T-cell (primary cell): ENCODE data around the gene ZNF333. TPM values are rescaled to one million over a fixed set of nuclear protein-coding genes. Genes with fewer than 3 reads are reported as not detected.
A peak's percentile ranks its signal among the peaks of the same experiment; 100 is the strongest.
"Not testable (repeated sequence)": the region's sequence is repeated elsewhere in the genome, so short reads cannot be mapped to it uniquely, and the experiment has no call there.

Experiments used
- ATAC-seq, 4 experiments: fragments of 200-7000 bp in 3 of 4; fragments of 150-1000 bp in 1 of 4; cut with Tn5 transposase; replicated peaks in 1 of 4; 1 replicate in 3 of 4; 2 replicates in 1 of 4; pipeline ENCODE4 v1.10.0; 2021; ENCODE audit warnings: moderate library complexity in 3 of 4, mild to moderate bottlenecking in 2 of 4, moderate number of reproducible peaks in 1 of 4
- CTCF ChIA-PET, 2 donors: fragments of 300-600 bp; sonication (Branson Sonifier 250); formaldehyde crosslinking; loops; one replicate each; lab custom pipeline; 2022; ENCODE audit warnings: antibody characterized with exemption in 2 of 2; lab: Charles Lee
- POLR2A ChIA-PET, 2 donors: fragments of 300-600 bp; sonication (Branson Sonifier 250); formaldehyde crosslinking; loops; one replicate each; lab custom pipeline; 2022; ENCODE audit warnings: antibody characterized with exemption in 2 of 2; lab: Charles Lee
- DNase-seq, 35 experiments: peaks; one replicate each; pipeline versions ENCODE4 v3.0.0 to v3.0.0-alpha.2; 2013 to 2023
- H3K27ac ChIP-seq: one replicate; pipeline ENCODE4 v1.5.1; 2013; ENCODE audit warnings: low read length
- H3K27me3 ChIP-seq, 2 experiments: replicated peaks in 1 of 2; 1 replicate in 1 of 2; 2 replicates in 1 of 2; pipeline versions ENCODE4 v1.6.1 to v1.7.0; 2013; ENCODE audit warnings: low read length in 1 of 2, mixed read lengths in 1 of 2; ENCODE audit not compliant: control insufficient read depth in 2 of 2, insufficient read depth in 2 of 2; ENCODE audit errors: extremely low read depth in 1 of 2
- H3K36me3 ChIP-seq, 2 donors: 1 replicate in 1 of 2; 2 replicates in 1 of 2; pipeline versions ENCODE4 v1.6.1 to v1.7.0; 2013; ENCODE audit warnings: low read length in 1 of 2; ENCODE audit not compliant: control insufficient read depth in 2 of 2, insufficient read depth in 1 of 2; ENCODE audit errors: extremely low read depth in 1 of 2
- H3K4me1 ChIP-seq, 2 experiments: 1 replicate in 1 of 2; 2 replicates in 1 of 2; pipeline versions ENCODE4 v1.6.1 to v1.7.0; 2013; ENCODE audit warnings: low read length in 2 of 2, mixed read lengths in 1 of 2; ENCODE audit not compliant: insufficient read depth in 2 of 2, control insufficient read depth in 1 of 2; ENCODE audit errors: extremely low read depth in 1 of 2
- H3K4me3 ChIP-seq, 2 donors: 1 replicate in 1 of 2; 2 replicates in 1 of 2; pipeline versions ENCODE4 v1.5.1 to v1.7.0; 2013; ENCODE audit warnings: mild to moderate bottlenecking in 2 of 2, low read length in 1 of 2, moderate library complexity in 1 of 2; ENCODE audit not compliant: control insufficient read depth in 1 of 2; ENCODE audit errors: extremely low read depth in 1 of 2
- H3K9me3 ChIP-seq: 2 replicates; pipeline ENCODE4 v1.7.0; 2013
- H3K27ac Mint-ChIP-seq, 2 donors: one replicate each; pipeline ENCODE4 v1.8.0; 2020 to 2021; ENCODE audit warnings: mild to moderate bottlenecking in 2 of 2, mixed read lengths in 2 of 2
- H3K27me3 Mint-ChIP-seq, 2 donors: one replicate each; pipeline ENCODE4 v1.8.0; 2021 to 2022; ENCODE audit warnings: mixed read lengths in 2 of 2
- H3K36me3 Mint-ChIP-seq: one replicate; pipeline ENCODE4 v1.8.0; 2021; ENCODE audit warnings: mixed read lengths
- H3K4me1 Mint-ChIP-seq, 3 donors: one replicate each; pipeline ENCODE4 v1.8.0; 2020 to 2022; ENCODE audit warnings: mixed read lengths in 3 of 3, mild to moderate bottlenecking in 1 of 3
- H3K4me3 Mint-ChIP-seq, 3 donors: one replicate each; pipeline ENCODE4 v1.8.0; 2020 to 2022; ENCODE audit warnings: mild to moderate bottlenecking in 3 of 3, mixed read lengths in 3 of 3, moderate library complexity in 3 of 3
- H3K9me3 Mint-ChIP-seq, 3 donors: one replicate each; pipeline ENCODE4 v1.8.0; 2020 to 2022; ENCODE audit warnings: mixed read lengths in 3 of 3
- WGBS: methylation state at CpG from one replicate; pipeline ENCODE4 v1.1.5; 2013; ENCODE audit warnings: missing lambda C conversion rate; ENCODE audit not compliant: insufficient coverage; 5-methylcytosine and 5-hydroxymethylcytosine counted together
- total RNA-seq, 35 experiments: library from RNA in 6 of 35; stranded (reverse) in 6 of 35; fragments of 120-200 nt in 1 of 35; gene quantifications; one replicate each; pipeline versions ENCODE4 v1.2.1 to v1.2.4 and lab custom pipeline; 2013 to 2026

Gene ZNF333
- total RNA-seq, 5 donors from 2014 or later (not counting 1 experiment from before 2014, with no cell fraction given): 20.5 to 39.0 (median 30.4) TPM

DNA sequence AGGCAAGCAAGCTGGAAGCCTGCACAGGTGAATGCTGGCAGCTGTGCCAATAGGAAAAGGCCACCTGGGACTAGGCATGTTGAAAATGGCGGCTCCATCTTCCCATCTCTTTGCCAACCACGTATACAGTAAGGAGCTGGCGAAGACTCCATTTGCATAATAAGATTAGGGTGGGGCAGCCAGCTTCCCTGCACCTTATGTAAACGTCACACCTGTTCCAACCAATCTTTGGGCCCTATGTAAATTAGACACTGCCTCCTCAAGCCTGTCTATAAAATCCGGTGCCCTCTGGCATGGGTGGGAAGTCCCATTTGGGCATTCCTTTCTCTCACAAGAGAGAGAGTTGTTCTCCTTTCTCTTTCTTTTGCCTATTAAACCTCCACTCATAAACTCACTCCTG, 71.8 kb downstream of the ZNF333 start:
- POLR2A ChIA-PET: no interaction called here
- peaks cover 0 to 17% of the 10 kb centered on the region in 2 experiments for H3K27me3 ChIP-seq
- no peaks in the 10 kb centered on the region for H3K36me3 ChIP-seq
- no peak for DNase-seq
- H3K4me1 ChIP-seq: no peaks in the 10 kb centered on the region
- H3K9me3 Mint-ChIP-seq: no peaks in the 10 kb centered on the region
- H3K4me3 ChIP-seq: no peak overlapping the region
- H3K27ac Mint-ChIP-seq: no peak overlapping the region
- no peaks in the 10 kb centered on the region for H3K36me3 Mint-ChIP-seq
- no peak overlapping the region for H3K27ac ChIP-seq
- H3K9me3 ChIP-seq: no peaks in the 10 kb centered on the region
- CTCF ChIA-PET: no interaction called here
- H3K4me3 Mint-ChIP-seq: no peak overlapping the region
- no peak for ATAC-seq
- H3K4me1 Mint-ChIP-seq: no peaks in the 10 kb centered on the region
- H3K27me3 Mint-ChIP-seq: peaks cover 14 to 16% of the 10 kb centered on the region in 2 donors
- WGBS: no CpG with 5 or more reads among the region's 5 CpGs

DNA sequence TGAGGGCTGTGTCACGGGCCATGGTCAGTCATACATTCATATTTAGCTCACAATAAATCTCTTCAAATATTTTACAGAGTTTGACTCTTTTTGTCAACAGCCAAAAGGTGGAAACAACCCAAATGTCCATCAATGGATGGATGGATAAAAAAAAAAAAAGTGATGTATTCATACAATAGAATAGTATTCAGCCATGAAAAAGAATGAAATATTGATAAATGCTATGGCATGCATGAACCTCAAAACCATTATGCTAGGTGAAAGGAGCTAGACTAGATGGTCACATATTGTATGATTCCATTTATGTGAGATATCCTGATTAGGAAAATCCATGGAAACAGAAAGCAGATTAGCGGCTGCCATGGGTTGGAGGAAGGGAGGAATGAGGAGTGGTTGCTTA, 72.3 kb downstream of the ZNF333 start:
- H3K4me3 Mint-ChIP-seq: no peak overlapping the region
- CTCF ChIA-PET: no interaction called here
- H3K4me3 ChIP-seq: no peak overlapping the region
- POLR2A ChIA-PET: no interaction called here
- peaks cover 0 to 17% of the 10 kb centered on the region in 2 experiments for H3K27me3 ChIP-seq
- H3K27ac Mint-ChIP-seq: no peak overlapping the region
- no peaks in the 10 kb centered on the region for H3K36me3 ChIP-seq
- H3K36me3 Mint-ChIP-seq: no peaks in the 10 kb centered on the region
- H3K4me1 ChIP-seq: no peaks in the 10 kb centered on the region
- no peak for DNase-seq
- no peaks in the 10 kb centered on the region for H3K4me1 Mint-ChIP-seq
- no peak for ATAC-seq
- no peaks in the 10 kb centered on the region for H3K9me3 Mint-ChIP-seq
- WGBS: 100% methylated on average over 1 of the region's 2 CpGs
- H3K27me3 Mint-ChIP-seq: peaks cover 14 to 16% of the 10 kb centered on the region in 2 donors
- no peaks in the 10 kb centered on the region for H3K9me3 ChIP-seq
- no peak overlapping the region for H3K27ac ChIP-seq

DNA sequence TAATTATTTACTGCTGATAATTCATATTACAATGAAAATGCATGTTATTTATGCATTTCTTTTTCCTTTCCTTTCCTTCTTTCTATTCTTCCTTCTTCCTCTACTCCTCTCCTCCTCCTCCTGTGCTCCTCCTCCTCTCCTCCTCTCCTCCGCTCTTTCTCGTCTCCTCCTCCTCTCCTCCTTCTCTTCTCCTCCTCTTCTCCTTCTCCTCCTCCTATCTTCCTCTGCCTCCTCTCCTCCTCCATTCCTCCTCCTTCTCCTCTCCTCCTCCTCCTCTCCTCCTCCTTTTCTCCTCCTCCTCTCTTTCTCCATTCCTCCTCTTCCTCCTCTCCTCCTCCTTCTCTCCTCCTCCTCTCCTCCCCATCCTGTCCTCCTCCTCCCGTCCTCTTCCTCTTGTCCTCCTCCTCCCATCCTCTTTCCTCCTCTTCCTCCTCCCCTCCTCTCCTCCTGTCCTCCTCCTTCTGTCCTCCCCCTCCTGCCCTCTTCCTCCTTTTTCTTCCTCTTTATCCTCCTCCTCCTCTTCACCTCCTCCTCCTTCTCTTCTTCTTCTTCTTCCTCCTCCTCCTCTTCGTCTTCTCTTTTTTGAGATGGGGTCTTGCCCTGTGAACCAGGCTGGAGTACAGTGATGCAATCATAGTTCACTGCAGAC, 73.8 kb downstream of the ZNF333 start:
- no peak overlapping the region for H3K27ac Mint-ChIP-seq
- DNase-seq: no peak
- H3K4me3 ChIP-seq: no peak overlapping the region
- H3K36me3 Mint-ChIP-seq: no peaks in the 10 kb centered on the region
- no peaks in the 10 kb centered on the region for H3K36me3 ChIP-seq
- peaks cover 0 to 29% of the 10 kb centered on the region in 2 experiments for H3K27me3 ChIP-seq
- H3K4me3 Mint-ChIP-seq: no peak overlapping the region
- POLR2A ChIA-PET: interaction anchor here in 1 of 2 donors (0.6 kb wide), 1 partner anchor 139 kb away, joined by 3 read pairs; no protein-coding TSS in a partner anchor
- no peaks in the 10 kb centered on the region for H3K9me3 Mint-ChIP-seq
- 80% methylated on average over 3 of the region's 4 CpGs for WGBS
- CTCF ChIA-PET: no interaction called here
- ATAC-seq: no peak
- H3K9me3 ChIP-seq: no peaks in the 10 kb centered on the region
- peaks cover 14 to 24% of the 10 kb centered on the region in 2 donors for H3K27me3 Mint-ChIP-seq
- H3K4me1 ChIP-seq: no peaks in the 10 kb centered on the region
- H3K27ac ChIP-seq: no peak overlapping the region
- H3K4me1 Mint-ChIP-seq: no peaks in the 10 kb centered on the region

DNA sequence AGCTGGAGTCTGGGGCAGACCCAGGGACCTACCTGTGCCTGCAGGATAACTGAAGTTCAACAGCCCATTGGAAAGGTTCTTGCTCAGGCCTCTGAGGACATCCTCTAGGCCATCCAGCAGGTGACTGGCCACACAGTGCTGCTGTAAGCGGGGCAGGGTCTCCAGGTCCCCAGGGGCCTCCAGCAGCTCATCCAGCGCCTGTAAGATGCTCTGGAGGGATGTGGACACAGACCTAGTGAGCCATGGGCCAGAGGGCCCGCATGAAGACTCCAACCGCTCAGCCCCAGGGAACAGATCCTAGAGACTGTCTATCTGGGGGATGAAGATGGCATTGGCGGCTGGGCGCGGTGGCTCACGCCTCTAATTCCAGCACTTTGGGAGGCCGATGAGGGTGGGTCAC, 74.6 kb downstream of the ZNF333 start:
- ChIA-PET POLR2A (interaction anchor here in 1 of 2 donors (0.6 kb wide), 1 partner anchor 140 kb away, joined by 3 read pairs; no protein-coding TSS in a partner anchor), CTCF (no interaction called here)
- 87% methylated on average over 9 of the region's 9 CpGs for WGBS
- Mint-ChIP-seq H3K9me3 (no peaks in the 10 kb centered on the region), H3K4me3 (no peak overlapping the region), H3K36me3 (no peaks in the 10 kb centered on the region), H3K27me3 (peaks cover 14 to 26% of the 10 kb centered on the region in 2 donors), H3K27ac (no peak overlapping the region), H3K4me1 (no peaks in the 10 kb centered on the region)
- Histone ChIP-seq H3K36me3 (no peaks in the 10 kb centered on the region), H3K9me3 (no peaks in the 10 kb centered on the region), H3K4me3 (no peak overlapping the region), H3K27ac (no peak overlapping the region), H3K4me1 (no peaks in the 10 kb centered on the region), H3K27me3 (peaks cover 0 to 34% of the 10 kb centered on the region in 2 experiments)
- ATAC-seq (no peak), DNase-seq (no peak)

DNA sequence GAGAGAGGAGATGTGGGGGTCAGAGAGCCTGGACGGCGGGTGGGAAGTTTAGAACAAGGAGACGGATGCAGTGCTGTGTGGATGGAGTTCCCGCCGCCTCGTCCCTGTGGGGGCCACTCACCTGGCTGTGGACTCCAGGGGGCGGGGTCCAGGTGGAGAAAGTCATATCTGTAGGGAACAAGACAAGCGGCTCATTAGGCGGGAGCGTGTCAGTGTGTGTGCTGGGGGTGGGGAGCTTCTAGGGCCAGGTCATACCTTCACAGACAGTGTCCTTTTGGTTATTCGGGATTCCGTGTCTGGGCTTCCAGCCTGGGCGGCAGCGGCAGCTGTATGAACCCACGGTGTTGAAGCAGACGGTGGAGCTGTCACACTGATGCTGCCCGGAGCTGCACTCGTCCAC, 75.6 kb downstream of the ZNF333 start:
- CTCF ChIA-PET, H3K9me3 ChIP-seq, DNase-seq, H3K4me3 Mint-ChIP-seq, H3K36me3 ChIP-seq, H3K27ac ChIP-seq, H3K36me3 Mint-ChIP-seq, H3K27ac Mint-ChIP-seq, H3K4me3 ChIP-seq, H3K4me1 Mint-ChIP-seq, H3K4me1 ChIP-seq, H3K9me3 Mint-ChIP-seq: not testable (repeated sequence)
- peak in 1 of 4 experiments; percentile 65 for ATAC-seq
- H3K27me3 ChIP-seq: peaks cover 0 to 36% of the 10 kb centered on the region in 2 experiments
- peaks cover 14 to 26% of the 10 kb centered on the region in 2 donors for H3K27me3 Mint-ChIP-seq
- POLR2A ChIA-PET: interaction anchor here in 1 of 2 donors (0.7 kb wide), 1 partner anchor 367 kb away, joined by 8 read pairs; no protein-coding TSS in a partner anchor
- WGBS: no CpG with 5 or more reads among the region's 18 CpGs

DNA sequence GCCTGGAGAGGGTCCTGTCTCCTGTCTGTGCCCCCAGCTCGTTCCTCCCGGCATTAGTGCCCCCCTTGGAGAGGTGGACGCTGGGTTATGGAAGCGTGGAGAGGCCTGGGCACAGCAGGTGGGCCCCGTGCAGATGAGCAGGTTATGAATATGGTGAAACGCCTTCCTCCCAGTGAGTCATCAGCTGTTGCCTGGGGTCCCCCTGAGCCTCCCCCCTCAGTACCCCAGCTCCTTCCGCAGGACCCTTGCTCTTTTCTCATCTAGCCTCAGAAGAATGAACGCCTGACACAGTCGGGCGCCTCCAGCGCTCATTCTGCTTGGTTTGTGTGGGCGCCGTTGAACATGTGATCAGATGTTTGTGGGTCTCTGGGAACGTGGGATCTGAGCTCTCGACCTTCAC, 76.0 kb downstream of the ZNF333 start:
- DNase-seq, H3K27ac ChIP-seq, H3K27ac Mint-ChIP-seq, H3K4me1 Mint-ChIP-seq, H3K9me3 Mint-ChIP-seq, H3K4me3 ChIP-seq, CTCF ChIA-PET, H3K36me3 Mint-ChIP-seq, H3K4me3 Mint-ChIP-seq, H3K9me3 ChIP-seq, H3K36me3 ChIP-seq, H3K4me1 ChIP-seq: not testable (repeated sequence)
- peak in 1 of 4 experiments; percentile 56 for ATAC-seq
- WGBS: 60% methylated on average over 1 of the region's 15 CpGs
- POLR2A ChIA-PET: interaction anchor here in 1 of 2 donors (0.7 kb wide), 1 partner anchor 368 kb away, joined by 8 read pairs; no protein-coding TSS in a partner anchor
- peaks cover 14 to 26% of the 10 kb centered on the region in 2 donors for H3K27me3 Mint-ChIP-seq
- H3K27me3 ChIP-seq: peaks cover 0 to 36% of the 10 kb centered on the region in 2 experiments
